Effector CD8-positive, alpha-beta T cell (primary cell): ENCODE results near the gene C1QTNF8.

Experiments used
- DNase-seq: peaks from one replicate; lab custom pipeline; 2025; lab: John Stamatoyannopoulos, UW
- total RNA-seq, 4 experiments: gene quantifications; one replicate each; lab custom pipeline; 2026; lab: John Stamatoyannopoulos, UW

Gene C1QTNF8
- total RNA-seq, result 0 reads per million in 4 experiments

DNA sequence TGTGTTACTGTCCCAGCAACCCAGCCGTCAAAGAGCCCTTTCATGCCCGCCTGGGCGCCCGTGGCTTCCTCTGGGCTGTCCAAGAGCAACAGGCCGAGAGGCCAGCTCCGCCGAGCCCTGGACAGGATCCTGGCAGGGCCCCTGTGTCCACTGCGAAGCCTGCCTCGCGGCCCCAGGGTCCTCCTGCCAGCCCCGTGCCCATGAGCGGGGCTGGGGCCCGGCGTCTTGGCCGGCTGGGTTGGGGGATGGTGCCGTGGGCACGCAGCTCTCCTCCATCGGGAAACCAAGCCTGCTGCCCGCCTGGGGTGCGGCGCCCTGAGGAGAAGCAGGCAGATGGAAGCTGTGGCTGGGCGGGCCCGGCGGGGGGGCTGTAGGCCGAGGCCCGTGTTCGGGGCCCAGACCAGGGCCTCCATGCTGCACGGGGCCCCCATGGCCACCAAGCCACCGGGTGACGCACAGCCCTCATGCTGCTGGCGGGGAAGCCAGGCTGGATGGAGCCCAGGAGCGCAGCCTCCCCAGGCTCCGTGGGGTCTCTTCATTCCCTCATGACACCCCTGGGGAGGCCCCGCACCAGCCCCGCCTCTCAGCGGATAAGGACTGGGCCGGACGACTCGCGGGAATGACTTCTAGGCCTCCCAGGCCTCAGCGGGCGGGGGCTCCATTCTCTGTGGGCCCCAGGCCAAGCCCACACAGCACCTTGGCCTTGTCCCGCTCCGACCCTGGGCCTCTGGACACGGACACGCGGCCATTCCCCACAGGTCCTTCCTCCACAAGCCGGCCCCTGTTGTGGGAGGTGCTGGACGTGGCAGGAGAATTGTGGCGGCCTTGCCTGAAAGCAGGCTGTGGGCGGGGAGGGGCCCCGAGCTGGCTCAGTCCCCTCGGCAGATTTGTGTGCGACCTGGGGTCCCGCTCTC, at the start of gene C1QTNF8:
Gene C1QTNF8, minus strand, starts transcription at position 76 of the 914 bp plus-strand sequence. CDS start 1,322 bp downstream, outside the sequence.
- DNase-seq, result no peak

- no peak for DNase-seq
Observed at GRCh38 chr16:1145383-1146100, 49.5 kb upstream of the C1QTNF8 start.

DNA sequence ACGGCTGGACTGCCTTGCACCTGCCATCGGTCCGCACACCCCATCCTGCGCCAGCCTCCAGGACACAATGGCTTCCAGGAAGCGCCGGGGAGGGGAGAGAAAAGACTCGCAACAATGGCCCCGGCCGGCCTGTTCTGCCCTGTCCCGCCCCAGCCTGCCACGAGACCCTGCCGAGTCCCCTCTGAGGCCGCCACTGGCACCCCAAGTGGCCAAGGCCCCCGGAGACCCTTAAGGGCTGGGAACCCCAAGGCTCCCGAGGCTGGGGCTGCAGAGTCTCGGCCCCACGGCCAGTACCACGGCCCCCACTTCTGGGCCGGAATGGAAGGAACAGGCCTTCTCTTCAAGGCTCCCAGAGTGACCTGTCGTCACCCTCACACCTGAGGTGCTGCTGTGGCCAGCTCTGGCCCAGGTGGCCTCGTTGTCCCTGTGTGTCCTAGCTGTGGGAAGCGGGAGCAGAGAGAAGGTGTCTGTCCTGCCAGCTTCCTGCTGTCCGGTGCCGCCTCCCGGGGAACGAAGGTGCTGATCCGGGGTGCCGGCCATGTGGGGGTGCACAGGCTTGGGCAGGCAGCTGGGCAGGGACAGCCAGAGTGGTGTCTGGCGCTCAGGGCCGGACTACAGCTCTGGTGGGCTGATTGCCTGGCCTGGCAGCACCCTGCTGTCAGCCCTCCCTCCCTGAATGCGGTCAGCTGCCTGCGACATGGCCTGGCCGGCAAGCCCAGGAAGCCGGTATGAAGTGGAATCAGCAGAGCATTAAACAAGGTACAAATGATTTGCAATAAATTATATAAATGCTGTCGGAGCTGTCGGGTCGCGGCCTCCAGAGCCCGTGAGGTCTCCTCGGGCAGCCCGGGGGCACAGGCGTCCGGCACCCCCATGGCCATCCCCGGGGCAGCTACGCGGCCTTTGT, 48.7 kb upstream of the C1QTNF8 start:
- DNase-seq, result no peak

DNA sequence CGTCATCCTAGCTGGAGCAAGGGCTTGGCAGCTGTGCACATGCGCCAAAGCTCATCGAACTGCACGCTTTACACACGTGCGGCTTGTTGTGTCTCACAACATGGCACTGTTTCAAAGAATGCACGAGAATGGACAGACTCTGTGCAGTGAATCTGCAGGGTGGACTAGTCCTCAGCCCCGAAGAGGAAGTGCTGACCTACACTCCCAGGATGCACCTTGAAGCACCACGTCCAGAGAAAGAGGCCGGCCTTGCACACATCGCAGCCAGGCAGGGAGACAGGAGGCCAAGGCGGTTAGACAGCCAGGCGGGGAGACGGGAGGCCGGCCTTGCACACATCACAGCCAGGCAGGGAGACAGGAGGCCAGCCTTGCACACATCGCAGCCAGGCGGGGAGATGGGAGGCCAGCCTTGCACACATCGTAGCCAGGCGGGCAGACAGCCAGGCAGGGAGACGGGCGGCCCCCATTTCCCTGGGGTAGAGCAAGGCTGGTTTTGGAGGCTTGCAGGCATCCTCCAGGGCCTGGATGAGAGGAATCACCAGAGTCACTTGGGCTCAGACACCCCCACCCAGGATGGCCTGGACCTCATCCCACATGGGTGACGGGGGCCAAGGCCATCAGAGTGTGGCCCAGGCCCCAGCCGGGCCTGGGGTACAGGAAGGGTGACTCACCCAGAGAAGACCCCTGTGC, 47.9 kb upstream of the C1QTNF8 start:
- no peak for DNase-seq

GRCh38 chr16:1142911-1143310, 46.9 kb upstream of the C1QTNF8 start:
- DNase-seq, result no peak

DNA sequence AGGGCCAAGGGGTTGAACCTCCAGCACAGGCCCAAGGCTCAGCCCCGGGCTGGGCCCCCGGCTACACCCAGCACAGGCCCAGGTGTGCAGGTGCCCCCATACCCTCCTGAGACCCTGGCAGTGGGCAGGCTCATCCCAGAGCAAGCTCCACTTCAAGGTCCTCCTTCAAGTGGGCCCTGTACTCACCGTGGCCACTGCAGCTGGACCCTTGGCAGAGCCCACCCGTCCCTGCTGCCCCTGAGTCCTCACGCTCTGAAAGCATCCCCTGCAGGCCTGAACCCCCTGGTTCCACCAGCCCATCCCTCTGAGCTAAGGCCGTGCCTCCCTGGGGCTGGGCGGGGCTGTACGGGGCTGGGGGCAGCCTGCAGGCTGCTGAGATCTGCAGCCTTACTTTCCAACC, 45.7 kb upstream of the C1QTNF8 start:
- DNase-seq, result no peak

DNA sequence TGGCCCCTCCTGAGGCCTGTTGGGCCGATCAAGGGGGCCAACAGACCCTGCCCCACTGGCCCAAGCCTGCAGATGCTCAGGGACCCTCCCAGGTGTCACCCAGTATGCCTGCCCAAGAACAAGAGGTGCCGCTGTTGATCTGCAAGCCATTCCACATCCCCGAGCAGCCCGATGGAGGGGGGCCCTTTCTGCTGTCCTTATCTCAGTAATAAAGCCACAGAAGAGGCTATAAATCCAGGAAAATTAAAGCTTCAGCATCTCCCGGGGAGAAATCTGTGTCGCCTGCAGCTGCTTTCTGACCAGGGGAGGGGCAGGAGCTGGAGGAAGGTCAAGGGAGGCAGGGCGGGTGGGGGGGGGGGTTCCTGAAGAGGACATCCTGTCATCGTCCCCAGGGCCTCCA, 45.1 kb upstream of the C1QTNF8 start:
- DNase-seq, result no peak

DNA sequence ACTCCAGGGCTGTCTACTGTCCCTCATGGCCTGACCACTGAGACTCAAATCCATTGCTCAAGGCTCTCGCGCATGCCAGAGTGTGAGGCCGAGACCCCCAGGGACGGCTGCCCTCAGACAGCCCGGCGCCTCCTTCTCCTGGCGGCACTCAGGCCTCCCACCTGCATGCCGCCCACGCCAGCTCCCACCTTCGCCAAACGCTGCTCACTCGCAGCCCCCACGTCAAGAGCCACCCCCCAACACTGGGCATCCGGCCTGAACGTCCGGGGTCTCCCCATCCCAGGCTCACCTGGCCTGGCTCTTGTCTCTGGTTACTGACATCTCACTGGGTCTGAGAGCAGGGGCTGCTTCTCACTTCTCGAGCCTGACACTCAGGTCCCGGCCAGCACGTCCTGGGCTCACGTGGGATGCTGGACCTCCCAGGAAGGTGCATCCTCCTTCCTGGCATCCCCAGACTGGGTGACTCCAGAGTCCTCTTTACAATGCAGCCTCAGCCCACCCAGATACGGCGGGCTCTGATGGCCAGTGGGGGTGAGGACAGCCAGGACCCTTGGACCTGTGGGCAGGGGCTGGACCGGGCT, 44.6 kb upstream of the C1QTNF8 start:
- no peak for DNase-seq

GRCh38 chr16:1137604-1138003, 41.6 kb upstream of the C1QTNF8 start:
- no peak for DNase-seq

- DNase-seq, result no peak
Observed at GRCh38 chr16:1135459-1135825, 39.4 kb upstream of the C1QTNF8 start.

DNA sequence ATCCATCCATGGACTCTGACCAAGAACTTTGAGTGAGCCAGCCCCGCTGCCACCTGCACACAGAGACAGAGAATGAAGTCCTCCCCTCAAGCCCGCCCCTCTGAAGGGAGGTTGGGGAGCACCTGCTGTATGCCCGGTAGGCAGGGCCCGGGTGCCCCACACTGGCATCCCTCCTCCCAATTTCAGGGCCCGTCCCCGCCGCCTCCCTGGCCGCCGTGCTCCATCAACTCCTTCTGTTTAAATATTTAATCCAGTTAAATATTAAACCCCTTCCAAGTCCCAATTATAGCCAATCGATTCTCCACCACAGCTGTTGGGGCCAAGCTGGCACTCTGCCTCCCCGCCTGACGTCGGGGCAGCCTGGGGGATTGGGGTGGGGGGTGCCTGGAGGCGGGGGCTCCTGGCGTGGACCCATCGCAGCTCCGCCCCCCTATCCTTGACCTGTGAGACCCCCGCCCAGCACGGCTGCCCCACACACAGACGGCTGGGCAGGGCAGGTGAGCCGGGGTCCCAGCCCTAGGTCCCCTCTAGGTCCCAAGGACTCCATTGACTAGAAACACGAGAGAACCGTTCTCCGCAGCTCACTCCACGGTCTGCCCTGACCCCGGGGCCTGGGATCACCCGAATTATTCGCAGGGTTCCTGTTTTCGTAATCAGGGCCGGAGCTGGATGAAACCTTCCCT, 38.9 kb upstream of the C1QTNF8 start:
- DNase-seq, result no peak

DNA sequence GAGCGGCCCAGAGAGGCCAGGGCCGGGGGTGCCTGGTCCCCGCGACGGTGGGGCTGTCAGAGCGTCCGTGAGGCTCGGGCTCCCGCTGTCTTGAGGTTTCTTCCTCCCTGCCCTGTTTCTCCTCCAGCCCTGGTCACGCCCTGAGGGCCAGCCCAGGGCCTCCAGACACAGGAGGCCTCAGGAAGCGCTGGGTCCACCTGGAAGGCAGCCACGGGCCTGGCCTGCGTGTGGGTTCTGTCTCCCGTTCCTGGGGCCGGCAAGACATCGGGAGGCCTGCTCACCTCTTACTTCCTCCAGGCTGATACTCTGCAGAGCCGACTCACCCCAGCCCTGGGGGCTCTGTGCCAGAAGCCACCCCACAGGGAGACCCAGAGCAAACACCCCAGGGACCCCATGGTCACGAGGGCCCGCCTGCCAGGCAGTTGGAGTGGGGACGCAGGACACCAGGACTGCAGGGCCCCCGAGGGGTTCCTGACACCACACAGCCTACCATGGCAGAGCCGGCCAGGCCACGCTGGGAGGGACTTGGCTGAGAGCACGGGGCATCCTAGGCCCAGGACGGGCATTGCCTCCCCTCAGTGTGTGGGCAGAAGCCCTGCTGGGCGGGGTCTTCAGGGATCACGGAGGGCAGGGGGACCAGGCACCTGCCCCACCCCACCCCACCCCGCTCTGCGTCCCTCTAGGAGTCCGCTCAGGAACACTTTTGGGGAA, 37.9 kb upstream of the C1QTNF8 start:
- no peak for DNase-seq

- no peak for DNase-seq
Observed at GRCh38 chr16:1133271-1133670, 37.2 kb upstream of the C1QTNF8 start.

DNA sequence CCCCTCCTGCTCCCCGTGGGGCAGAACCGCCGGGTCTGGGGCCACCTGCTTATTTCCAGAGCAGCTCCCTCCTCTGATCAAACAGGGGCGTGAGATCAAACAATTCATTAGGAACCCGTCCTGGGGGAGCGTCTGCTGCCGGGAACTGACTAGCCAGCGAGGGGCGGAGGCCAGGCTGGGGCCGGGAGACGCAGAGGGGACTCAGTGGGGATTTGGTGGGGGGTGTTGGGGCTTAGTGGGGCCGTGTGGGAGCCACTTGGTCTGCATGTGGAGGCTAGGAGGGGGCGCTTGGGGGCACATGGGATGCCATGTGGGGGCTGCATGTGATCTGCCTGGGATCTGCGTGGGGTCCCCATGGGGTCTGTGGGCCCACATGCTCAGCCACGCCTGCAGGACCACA, 36.4 kb upstream of the C1QTNF8 start:
- DNase-seq, result no peak

GRCh38 chr16:1131378-1131994, 35.4 kb upstream of the C1QTNF8 start:
- DNase-seq, result no peak

DNA sequence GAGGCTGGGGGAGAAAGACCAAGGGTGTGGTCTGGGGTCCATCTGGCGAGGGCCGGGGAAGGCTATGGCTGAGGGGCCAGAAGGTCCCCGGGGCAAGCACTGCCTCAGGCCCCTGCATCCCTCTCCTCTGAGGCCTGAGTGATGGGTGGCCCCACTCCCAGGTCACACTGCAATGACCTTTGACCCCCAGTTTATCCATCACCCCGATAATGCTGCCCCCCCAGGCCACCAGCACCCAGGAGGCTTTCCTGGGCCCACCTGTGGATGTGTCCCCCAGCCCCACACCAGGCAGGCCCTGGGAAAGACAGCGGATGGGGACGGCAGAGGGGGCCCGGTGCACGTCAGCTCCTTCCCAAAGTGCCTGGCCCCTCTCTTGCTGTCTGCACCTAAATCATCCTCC, 34.3 kb upstream of the C1QTNF8 start:
- no peak for DNase-seq

GRCh38 chr16:1129106-1129960, 33.3 kb upstream of the C1QTNF8 start:
- no peak for DNase-seq

GRCh38 chr16:1127971-1128715, 32.1 kb upstream of the C1QTNF8 start:
- no peak for DNase-seq
